ENCODE results near the gene OR6S1. TPM values are rescaled to one million over a fixed set of nuclear protein-coding genes. Genes with fewer than 3 reads are reported as not detected.

The OR6S1 gene
- total RNA-seq, 1 experiment from 2014 or later = not detected

DNA sequence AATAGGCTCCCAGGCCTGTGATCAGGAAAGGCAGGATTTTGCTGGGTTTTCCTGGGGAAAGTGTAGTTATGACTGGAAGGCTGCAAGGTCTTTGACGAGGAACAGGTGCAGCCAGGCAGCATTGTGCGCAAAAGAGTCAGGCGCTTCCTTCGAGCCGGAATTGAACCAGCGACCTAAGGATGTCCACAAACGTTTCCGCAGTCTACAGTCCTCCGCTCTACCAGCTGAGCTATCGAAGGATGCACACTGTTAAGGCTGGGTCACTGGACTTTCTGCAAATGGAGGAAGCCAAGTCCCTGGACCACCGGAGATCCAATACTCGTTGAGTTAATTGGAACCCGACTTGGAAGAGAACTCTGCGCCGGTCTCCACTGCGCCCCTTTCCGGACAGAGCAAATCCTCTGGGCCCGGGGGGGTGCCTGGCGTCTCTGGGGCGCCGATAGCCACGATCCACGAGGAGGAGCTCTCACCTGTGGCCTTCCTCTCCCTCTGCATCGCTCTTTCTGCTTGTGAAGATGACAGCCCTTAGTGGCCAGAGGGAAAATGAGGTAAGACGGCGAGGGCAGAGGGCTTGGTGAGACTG, 18.4 kb upstream of the OR6S1 start:
- Histone ChIP-seq H3K4me1 (ENCODE audit: control insufficient read depth, insufficient read depth, low read length) (no peaks in the 10 kb centered on the region; the same call in 1 of the 2 replicates), H3K9me3 (ENCODE audit: control insufficient read depth, insufficient read depth, low read depth, low read length) (no peaks in the 10 kb centered on the region), H3K36me3 (ENCODE audit: control insufficient read depth, insufficient read depth, low read length) (no peaks in the 10 kb centered on the region), H3K4me3 (ENCODE audit: low read depth in 2 of 2, low read length in 2 of 2) (no peak overlapping the region), H3K27ac (ENCODE audit: low read length) (no peak overlapping the region), H3K27me3 (ENCODE audit: control insufficient read depth, insufficient read depth, low read length) (no peaks in the 10 kb centered on the region)
- no TSS peak for BruUV-seq (replicated peaks)
- intact Hi-C loops (cut with micrococcal nuclease; ENCODE audit: unreplicated experiment) (loop anchor here (5.0 kb wide), 1 partner anchor 32 kb away; no protein-coding TSS in a partner anchor), in situ Hi-C loops (cut with HindIII; ENCODE audit: low pct_unique_long_range_greater_than_20kb, low sequenced_read_pairs) (no loop called here)
- TF ChIP-seq, protein P1, sequence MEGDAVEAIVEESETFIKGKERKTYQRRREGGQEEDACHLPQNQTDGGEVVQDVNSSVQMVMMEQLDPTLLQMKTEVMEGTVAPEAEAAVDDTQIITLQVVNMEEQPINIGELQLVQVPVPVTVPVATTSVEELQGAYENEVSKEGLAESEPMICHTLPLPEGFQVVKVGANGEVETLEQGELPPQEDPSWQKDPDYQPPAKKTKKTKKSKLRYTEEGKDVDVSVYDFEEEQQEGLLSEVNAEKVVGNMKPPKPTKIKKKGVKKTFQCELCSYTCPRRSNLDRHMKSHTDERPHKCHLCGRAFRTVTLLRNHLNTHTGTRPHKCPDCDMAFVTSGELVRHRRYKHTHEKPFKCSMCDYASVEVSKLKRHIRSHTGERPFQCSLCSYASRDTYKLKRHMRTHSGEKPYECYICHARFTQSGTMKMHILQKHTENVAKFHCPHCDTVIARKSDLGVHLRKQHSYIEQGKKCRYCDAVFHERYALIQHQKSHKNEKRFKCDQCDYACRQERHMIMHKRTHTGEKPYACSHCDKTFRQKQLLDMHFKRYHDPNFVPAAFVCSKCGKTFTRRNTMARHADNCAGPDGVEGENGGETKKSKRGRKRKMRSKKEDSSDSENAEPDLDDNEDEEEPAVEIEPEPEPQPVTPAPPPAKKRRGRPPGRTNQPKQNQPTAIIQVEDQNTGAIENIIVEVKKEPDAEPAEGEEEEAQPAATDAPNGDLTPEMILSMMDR (IDR thresholded peaks at IDR 0.05) = no peak
- TF ChIP-seq REST (IDR thresholded peaks at IDR 0.05; ENCODE audit: insufficient read depth in 1 of 2, low read depth in 2 of 2, low read length in 1 of 2) (no peak), SIN3A (IDR thresholded peaks at IDR 0.05; ENCODE audit: borderline replicate concordance, insufficient read depth, low read depth, low read length) (no peak)
- ATAC-seq = no peak
- no peak for DNase-seq (ENCODE audit: low read depth, low spot score)
- ChIA-PET CTCF (interaction anchor here (0.6 kb wide), 1 partner anchor 10 kb away, joined by 16 read pairs; no protein-coding TSS in a partner anchor), POLR2A (no interaction called here)

GRCh38 chr14:20659336-20659735, 17.8 kb upstream of the OR6S1 start:
- Histone ChIP-seq H3K4me3 (ENCODE audit: low read depth in 2 of 2, low read length in 2 of 2) (no peak overlapping the region), H3K9me3 (ENCODE audit: control insufficient read depth, insufficient read depth, low read depth, low read length) (no peaks in the 10 kb centered on the region), H3K36me3 (ENCODE audit: control insufficient read depth, insufficient read depth, low read length) (no peaks in the 10 kb centered on the region), H3K27ac (ENCODE audit: low read length) (no peak overlapping the region), H3K27me3 (ENCODE audit: control insufficient read depth, insufficient read depth, low read length) (no peaks in the 10 kb centered on the region), H3K4me1 (ENCODE audit: control insufficient read depth, insufficient read depth, low read length) (no peaks in the 10 kb centered on the region; the same call in 1 of the 2 replicates)
- DNase-seq (ENCODE audit: low read depth, low spot score) (no peak), ATAC-seq (no peak)
- intact Hi-C loops (cut with micrococcal nuclease; ENCODE audit: unreplicated experiment) = loop anchor here (5.0 kb wide), 1 partner anchor 33 kb away; no protein-coding TSS in a partner anchor
- in situ Hi-C loops (cut with HindIII; ENCODE audit: low pct_unique_long_range_greater_than_20kb, low sequenced_read_pairs) = no loop called here
- ChIA-PET CTCF (interaction anchor here (0.6 kb wide), 1 partner anchor 9 kb away, joined by 16 read pairs; no protein-coding TSS in a partner anchor), POLR2A (no interaction called here)
- BruUV-seq (replicated peaks) = no TSS peak
- TF ChIP-seq TCF7L2 (IDR thresholded peaks at IDR 0.05; ENCODE audit: low read depth, low read length) (no peak), REST (IDR thresholded peaks at IDR 0.05; ENCODE audit: insufficient read depth in 1 of 2, low read depth in 2 of 2, low read length in 1 of 2) (no peak), SIN3A (IDR thresholded peaks at IDR 0.05; ENCODE audit: borderline replicate concordance, insufficient read depth, low read depth, low read length) (no peak), POLR2AphosphoS5 (IDR thresholded peaks at IDR 0.05; ENCODE audit: low read depth, low read length) (no peak)
- TF ChIP-seq, protein P1 (IDR thresholded peaks at IDR 0.05) = no peak
